Hepatocyte (in vitro differentiated cells): ENCODE data around the gene GMDS. TPM values are rescaled to one million over a fixed set of nuclear protein-coding genes. Genes with fewer than 3 reads are reported as not detected.

Source experiments
- DNase-seq: peaks from one replicate; pipeline ENCODE4 v3.0.0-alpha.2; 2016; ENCODE audit warnings: low spot score
- H2AFZ ChIP-seq: fragments of 200-600 bp; sonication (generic); 2 replicates; pipeline ENCODE4 v1.6.0; 2016; ENCODE audit warnings: antibody characterized with exemption, mild to moderate bottlenecking
- H3K27ac ChIP-seq: fragments of 200-600 bp; sonication (generic); 2 replicates; pipeline ENCODE4 v1.5.1; 2016; ENCODE audit warnings: mild to moderate bottlenecking
- H3K27me3 ChIP-seq: fragments of 200-600 bp; sonication (generic); 2 replicates; pipeline ENCODE4 v1.6.1; 2016
- H3K36me3 ChIP-seq: fragments of 200-600 bp; sonication (generic); replicated peaks from 2 replicates; pipeline ENCODE4 v1.5.1; 2016; ENCODE audit warnings: low read depth; ENCODE audit not compliant: insufficient read depth
- H3K4me1 ChIP-seq: fragments of 200-600 bp; sonication (generic); 2 replicates; pipeline ENCODE4 v1.5.1; 2016; ENCODE audit warnings: mild to moderate bottlenecking, moderate library complexity; ENCODE audit not compliant: insufficient read depth
- H3K4me2 ChIP-seq: fragments of 200-600 bp; sonication (generic); 2 replicates; pipeline ENCODE4 v1.6.0; 2016
- H3K4me3 ChIP-seq: fragments of 200-600 bp; sonication (generic); 2 replicates; pipeline ENCODE4 v1.5.1; 2016; ENCODE audit warnings: mild to moderate bottlenecking
- H3K79me2 ChIP-seq: fragments of 200-600 bp; sonication (generic); 2 replicates; pipeline ENCODE4 v1.6.0; 2017; ENCODE audit warnings: mild to moderate bottlenecking
- H3K9me2 ChIP-seq: fragments of 200-600 bp; sonication (generic); replicated peaks from 2 replicates; pipeline ENCODE4 v1.6.0; 2017; ENCODE audit warnings: mild to moderate bottlenecking; ENCODE audit not compliant: insufficient read depth
- H3K9me3 ChIP-seq: fragments of 200-600 bp; sonication (generic); 2 replicates; pipeline ENCODE4 v1.5.1; 2016; ENCODE audit warnings: low read depth, mild to moderate bottlenecking
- H4K20me1 ChIP-seq: fragments of 200-600 bp; sonication (generic); 2 replicates; pipeline ENCODE4 v1.6.0; 2016; ENCODE audit warnings: mild to moderate bottlenecking; ENCODE audit not compliant: insufficient read depth, poor library complexity, severe bottlenecking
- EZH2 ChIP-seq: fragments of 200-600 bp; sonication (generic); IDR thresholded peaks from 2 replicates; pipeline ENCODE4 v1.6.1; 2016; ENCODE audit warnings: antibody characterized with exemption, mild to moderate bottlenecking, borderline replicate concordance
- EZH2phosphoT487 ChIP-seq: fragments of 200-600 bp; sonication (generic); IDR thresholded peaks from one replicate; pipeline ENCODE4 v1.6.1; 2018; ENCODE audit warnings: antibody characterized with exemption, mild to moderate bottlenecking, low read depth, moderate library complexity; ENCODE audit not compliant: unreplicated experiment, severe bottlenecking
- WGBS: methylation state at CpG from one replicate; pipeline ENCODE4 v1.1.6; 2016; ENCODE audit warnings: low lambda C conversion rate; ENCODE audit errors: missing lambda C conversion rate; 5-methylcytosine and 5-hydroxymethylcytosine counted together
- polyA plus RNA-seq: library from polyadenylated mRNA; unstranded; fragments of >200 nt; fragmentation: Nextera tagmentation; extraction: Ambion mirVana; gene quantifications from 2 replicates; pipeline ENCODE4 v1.2.1, GENCODE V29; 2016
- total RNA-seq: library from RNA; depleted of rRNA; stranded (reverse); fragments of >200 nt; gene quantifications from 2 replicates; pipeline ENCODE4 v1.2.3, GENCODE V29; 2014
- TF ChIP-seq, protein P1 (sequence below): fragments of 200-600 bp; sonication (generic); IDR thresholded peaks from 2 replicates; pipeline ENCODE4 v1.5.1; 2016; ENCODE audit warnings: antibody characterized with exemption, mild to moderate bottlenecking; ENCODE audit not compliant: poor library complexity

The GMDS gene
- total and polyA plus RNA-seq, 2 experiments from 2014 or later, result 20.7 to 32.6 TPM

DNA sequence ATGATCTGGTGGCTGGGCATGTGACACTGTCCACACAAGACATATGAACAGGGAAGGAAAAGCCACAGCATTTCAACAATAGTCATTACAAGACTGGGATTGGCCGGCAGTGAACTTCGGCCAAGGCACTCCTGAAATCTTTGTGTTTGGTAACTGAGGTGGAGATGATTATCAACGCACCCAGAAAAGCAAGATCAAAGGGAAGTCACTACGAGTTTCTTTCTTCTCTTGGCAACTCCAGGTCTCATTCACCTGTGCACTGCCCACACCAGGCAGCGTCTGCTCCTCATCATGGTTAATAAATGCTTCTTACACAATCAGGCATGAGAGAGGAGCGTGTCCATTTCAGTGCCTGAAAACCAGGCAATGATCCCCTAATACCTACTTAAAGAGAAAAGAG lies 656.2 kb downstream of the GMDS start:
- H3K4me1 ChIP-seq, result no peaks in the 10 kb centered on the region
- H3K27me3 ChIP-seq, result peaks cover 6% of the 10 kb centered on the region
- no peaks in the 10 kb centered on the region for H3K36me3 ChIP-seq
- H3K4me2 ChIP-seq, result no peak overlapping the region
- no peak for DNase-seq
- WGBS, result 64% methylated on average over 6 of the region's 6 CpGs
- peak overlapping the region; percentile 27 for H3K27ac ChIP-seq
- H3K9me2 ChIP-seq, result no peaks in the 10 kb centered on the region
- no peaks in the 10 kb centered on the region for H3K9me3 ChIP-seq
- H3K4me3 ChIP-seq, result no peak overlapping the region
- H2AFZ ChIP-seq, result no peak overlapping the region
- H4K20me1 ChIP-seq, result no peaks in the 10 kb centered on the region
- no peaks in the 10 kb centered on the region for H3K79me2 ChIP-seq
- TF ChIP-seq EZH2 (no peak), EZH2phosphoT487 (no peak)
- TF ChIP-seq, protein P1, sequence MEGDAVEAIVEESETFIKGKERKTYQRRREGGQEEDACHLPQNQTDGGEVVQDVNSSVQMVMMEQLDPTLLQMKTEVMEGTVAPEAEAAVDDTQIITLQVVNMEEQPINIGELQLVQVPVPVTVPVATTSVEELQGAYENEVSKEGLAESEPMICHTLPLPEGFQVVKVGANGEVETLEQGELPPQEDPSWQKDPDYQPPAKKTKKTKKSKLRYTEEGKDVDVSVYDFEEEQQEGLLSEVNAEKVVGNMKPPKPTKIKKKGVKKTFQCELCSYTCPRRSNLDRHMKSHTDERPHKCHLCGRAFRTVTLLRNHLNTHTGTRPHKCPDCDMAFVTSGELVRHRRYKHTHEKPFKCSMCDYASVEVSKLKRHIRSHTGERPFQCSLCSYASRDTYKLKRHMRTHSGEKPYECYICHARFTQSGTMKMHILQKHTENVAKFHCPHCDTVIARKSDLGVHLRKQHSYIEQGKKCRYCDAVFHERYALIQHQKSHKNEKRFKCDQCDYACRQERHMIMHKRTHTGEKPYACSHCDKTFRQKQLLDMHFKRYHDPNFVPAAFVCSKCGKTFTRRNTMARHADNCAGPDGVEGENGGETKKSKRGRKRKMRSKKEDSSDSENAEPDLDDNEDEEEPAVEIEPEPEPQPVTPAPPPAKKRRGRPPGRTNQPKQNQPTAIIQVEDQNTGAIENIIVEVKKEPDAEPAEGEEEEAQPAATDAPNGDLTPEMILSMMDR, result no peak

- TF ChIP-seq, protein P1, result no peak
- TF ChIP-seq EZH2, result no peak
- no peak for TF ChIP-seq EZH2phosphoT487
- no peaks in the 10 kb centered on the region for H3K79me2 ChIP-seq
- H3K4me3 ChIP-seq, result no peak overlapping the region
Measured at GRCh38 chr6:1587977-1588376, 657.4 kb downstream of the GMDS start.

GRCh38 chr6:1587546-1587945 lies 657.9 kb downstream of the GMDS start:
- Histone ChIP-seq H3K4me3 (no peak overlapping the region), H3K27ac (no peak overlapping the region), H3K36me3 (no peaks in the 10 kb centered on the region), H3K79me2 (no peaks in the 10 kb centered on the region), H3K9me3 (no peaks in the 10 kb centered on the region), H3K9me2 (no peaks in the 10 kb centered on the region), H3K4me2 (no peak overlapping the region), H3K27me3 (no peaks in the 10 kb centered on the region), H2AFZ (no peak overlapping the region), H3K4me1 (no peaks in the 10 kb centered on the region), H4K20me1 (no peaks in the 10 kb centered on the region)
- 91% methylated on average over 7 of the region's 7 CpGs for WGBS
- DNase-seq, result no peak
- TF ChIP-seq EZH2 (no peak), EZH2phosphoT487 (no peak)
- TF ChIP-seq, protein P1, result no peak

More at GRCh38 chr6:1587977-1588376, 657.4 kb downstream of the GMDS start:
- Histone ChIP-seq H3K36me3 (no peaks in the 10 kb centered on the region), H3K9me2 (no peaks in the 10 kb centered on the region), H4K20me1 (no peaks in the 10 kb centered on the region), H2AFZ (no peak overlapping the region), H3K4me1 (no peaks in the 10 kb centered on the region), H3K4me2 (no peak overlapping the region), H3K27me3 (no peaks in the 10 kb centered on the region), H3K9me3 (no peaks in the 10 kb centered on the region), H3K27ac (no peak overlapping the region)
- 93% methylated on average over 12 of the region's 12 CpGs for WGBS
- no peak for DNase-seq
